H9 (cell line): ENCODE measurements around the gene BTRC. TPM values are rescaled to one million over a fixed set of nuclear protein-coding genes. Genes with fewer than 3 reads are reported as not detected.

ENCODE experiments used
- DNase-seq: peaks from one replicate; pipeline ENCODE4 v3.0.0-alpha.2; 2017
- H2AFZ ChIP-seq: one replicate; pipeline ENCODE4 v1.6.1; 2013; ENCODE audit warnings: mild to moderate bottlenecking, low read length, control low read depth, moderate library complexity
- H2AK5ac ChIP-seq: 2 replicates; pipeline ENCODE4 v1.6.1; 2013; ENCODE audit warnings: low read length, control low read depth, mixed read lengths; ENCODE audit not compliant: insufficient read length
- H2BK120ac ChIP-seq: one replicate; pipeline ENCODE4 v1.6.1; 2013; ENCODE audit warnings: low read depth, mild to moderate bottlenecking, low read length, control low read depth, inconsistent platforms; ENCODE audit not compliant: poor library complexity, severe bottlenecking
- H2BK12ac ChIP-seq: 2 replicates; pipeline ENCODE4 v1.6.1; 2013; ENCODE audit warnings: low read length, control low read depth, mixed read lengths, low read depth; ENCODE audit not compliant: insufficient read length
- H2BK15ac ChIP-seq: 2 replicates; pipeline ENCODE4 v1.6.1; 2013; ENCODE audit warnings: low read depth, low read length, control low read depth
- H2BK20ac ChIP-seq: one replicate; pipeline ENCODE4 v1.6.1; 2013; ENCODE audit warnings: low read depth, mild to moderate bottlenecking, low read length, control low read depth, inconsistent platforms; ENCODE audit not compliant: poor library complexity, severe bottlenecking
- H2BK5ac ChIP-seq: 2 replicates; pipeline ENCODE4 v1.6.1; 2013; ENCODE audit warnings: low read length, control low read depth, mixed read lengths; ENCODE audit not compliant: insufficient read length
- H3K14ac ChIP-seq: 2 replicates; pipeline ENCODE4 v1.6.1; 2013; ENCODE audit warnings: low read length, control low read depth; ENCODE audit not compliant: insufficient read depth
- H3K18ac ChIP-seq: 2 replicates; pipeline ENCODE4 v1.6.1; 2013; ENCODE audit warnings: low read depth, mild to moderate bottlenecking, mixed read lengths, low read length, control low read depth; ENCODE audit not compliant: insufficient read length
- H3K23ac ChIP-seq: 2 replicates; pipeline ENCODE4 v1.6.1; 2013; ENCODE audit warnings: low read length, control low read depth, mixed read lengths, low read depth; ENCODE audit not compliant: insufficient read length
- H3K23me2 ChIP-seq: 2 replicates; pipeline ENCODE4 v1.6.1; 2013; ENCODE audit warnings: low read depth, mild to moderate bottlenecking, mixed read lengths, low read length, control low read depth; ENCODE audit not compliant: insufficient read length, poor library complexity, severe bottlenecking
- H3K27ac ChIP-seq: 2 replicates; pipeline ENCODE4 v1.5.1; 2013; ENCODE audit warnings: low read length, control low read depth, mixed read lengths, low read depth; ENCODE audit not compliant: insufficient read length
- H3K27me3 ChIP-seq: 2 replicates; pipeline ENCODE4 v1.6.1; 2013; ENCODE audit warnings: low read length, control low read depth, inconsistent platforms; ENCODE audit not compliant: insufficient read depth
- H3K4ac ChIP-seq: 2 replicates; pipeline ENCODE4 v1.6.1; 2013; ENCODE audit warnings: low read depth, mild to moderate bottlenecking, control low read depth, inconsistent platforms, low read length, moderate library complexity
- H3K4me1 ChIP-seq: 2 replicates; pipeline ENCODE4 v1.6.1; 2013; ENCODE audit warnings: low read length, control low read depth, inconsistent platforms; ENCODE audit not compliant: insufficient read depth
- H3K4me2 ChIP-seq: 2 replicates; pipeline ENCODE4 v1.6.1; 2013; ENCODE audit warnings: low read length, control low read depth, mixed read lengths; ENCODE audit not compliant: insufficient read length, insufficient read depth
- H3K56ac ChIP-seq: 2 replicates; pipeline ENCODE4 v1.6.1; 2013; ENCODE audit warnings: low read depth, mild to moderate bottlenecking, mixed read lengths, low read length, control low read depth; ENCODE audit not compliant: insufficient read length
- H3K79me1 ChIP-seq: 2 replicates; pipeline ENCODE4 v1.6.1; 2013; ENCODE audit warnings: low read depth, mild to moderate bottlenecking, moderate library complexity, low read length, control low read depth, inconsistent platforms; ENCODE audit not compliant: insufficient read depth, poor library complexity, severe bottlenecking
- H3K79me2 ChIP-seq: 2 replicates; pipeline ENCODE4 v1.6.1; 2013; ENCODE audit warnings: low read length, control low read depth, inconsistent platforms; ENCODE audit not compliant: insufficient read depth
- H3K9ac ChIP-seq: 2 replicates; pipeline ENCODE4 v1.6.1; 2013; ENCODE audit warnings: low read length, control low read depth, mixed read lengths; ENCODE audit not compliant: insufficient read length; ENCODE audit errors: extremely low read depth
- H3K9me3 ChIP-seq: one replicate; pipeline ENCODE4 v1.6.1; 2013; ENCODE audit warnings: low read depth, low read length, inconsistent platforms; ENCODE audit not compliant: control insufficient read depth
- H3T11ph ChIP-seq: one replicate; pipeline ENCODE4 v1.6.1; 2013; ENCODE audit warnings: mild to moderate bottlenecking, low read length, control low read depth, inconsistent platforms
- H4K20me1 ChIP-seq: one replicate; pipeline ENCODE4 v1.6.1; 2013; ENCODE audit not compliant: control insufficient read depth, insufficient read length, insufficient read depth
- H4K5ac ChIP-seq: 2 replicates; pipeline ENCODE4 v1.6.1; 2013; ENCODE audit warnings: low read depth, mild to moderate bottlenecking, mixed read lengths, low read length, control low read depth; ENCODE audit not compliant: insufficient read length
- H4K8ac ChIP-seq: replicated peaks from 2 replicates; pipeline ENCODE4 v1.6.1; 2013; ENCODE audit warnings: low read length, control low read depth, mixed read lengths, low read depth; ENCODE audit not compliant: insufficient read length
- H4K91ac ChIP-seq: 2 replicates; pipeline ENCODE4 v1.6.1; 2013; ENCODE audit warnings: low read depth, mild to moderate bottlenecking, moderate library complexity, mixed read lengths, low read length, control low read depth; ENCODE audit not compliant: insufficient read length
- H3K27ac Mint-ChIP-seq, 3 experiments: 2 replicates in 2 of 3; 3 replicates in 1 of 3; pipeline ENCODE4 v1.8.0; 2020 to 2021; ENCODE audit warnings: mixed read lengths in 3 of 3, mild to moderate bottlenecking in 1 of 3, moderate library complexity in 1 of 3
- H3K27me3 Mint-ChIP-seq: 2 replicates; pipeline ENCODE4 v1.8.0; 2021; ENCODE audit warnings: low read depth, mild to moderate bottlenecking, moderate library complexity, mixed read lengths
- H3K36me3 Mint-ChIP-seq, 3 experiments: 2 replicates in 2 of 3; 3 replicates in 1 of 3; pipeline ENCODE4 v1.8.0; 2020 to 2021; ENCODE audit warnings: low read depth in 3 of 3, mixed read lengths in 3 of 3; ENCODE audit not compliant: insufficient read depth in 1 of 3
- H3K4me1 Mint-ChIP-seq, 2 experiments: 2 replicates each; pipeline ENCODE4 v1.8.0; 2020; ENCODE audit warnings: mixed read lengths in 2 of 2
- H3K4me3 Mint-ChIP-seq, 2 experiments: 2 replicates in 1 of 2; 3 replicates in 1 of 2; pipeline ENCODE4 v1.8.0; 2020 to 2021; ENCODE audit warnings: mild to moderate bottlenecking in 2 of 2, mixed read lengths in 2 of 2, moderate library complexity in 1 of 2
- H3K9me3 Mint-ChIP-seq, 2 experiments: 2 replicates in 1 of 2; 3 replicates in 1 of 2; pipeline ENCODE4 v1.8.0; 2020; ENCODE audit warnings: mild to moderate bottlenecking in 2 of 2, mixed read lengths in 2 of 2, moderate library complexity in 1 of 2
- CTCF ChIP-seq: fragments of 200-600 bp; sonication (generic); conservative IDR thresholded peaks from 3 replicates; pipeline ENCODE4 v1.8.0; 2021; ENCODE audit warnings: antibody characterized with exemption, mild to moderate bottlenecking
- WGBS: extraction: QIAGEN DNeasy Blood & Tissue Kit; methylation state at CpG from one replicate; pipeline ENCODE4 v1.1.7; 2013; ENCODE audit warnings: missing lambda C conversion rate, low lambda C conversion rate, mixed read lengths; ENCODE audit not compliant: insufficient read length; ENCODE audit errors: extremely low coverage; 5-methylcytosine and 5-hydroxymethylcytosine counted together
- total RNA-seq: library from RNA; stranded (reverse); gene quantifications from 2 replicates; pipeline ENCODE4 v1.2.1, GENCODE V29; 2021

Gene BTRC
- total RNA-seq, 1 experiment from 2014 or later: 24.2 TPM

- Histone ChIP-seq H4K8ac (no peak overlapping the region), H4K91ac (no peak overlapping the region), H2BK12ac (no peak overlapping the region), H4K5ac (no peak overlapping the region), H2BK5ac (no peak overlapping the region), H3K9ac (no peak overlapping the region), H3K9me3 (no peaks in the 10 kb centered on the region), H2BK15ac (no peak overlapping the region), H3K27me3 (no peaks in the 10 kb centered on the region), H3K4me2 (no peak overlapping the region), H3K23me2 (no peaks in the 10 kb centered on the region), H3K27ac (no peak overlapping the region), H2BK120ac (no peak overlapping the region), H3K79me2 (no peaks in the 10 kb centered on the region), H4K20me1 (no peaks in the 10 kb centered on the region), H3K4ac (no peak overlapping the region), H3K23ac (no peak overlapping the region), H2BK20ac (no peak overlapping the region), H3T11ph (no peak overlapping the region), H3K14ac (no peak overlapping the region), H3K4me1 (no peaks in the 10 kb centered on the region), H3K79me1 (no peaks in the 10 kb centered on the region), H2AFZ (no peak overlapping the region), H3K56ac (no peak overlapping the region), H3K18ac (no peak overlapping the region), H2AK5ac (no peak overlapping the region)
- no peak overlapping the region for H3K27ac Mint-ChIP-seq
- no peaks in the 10 kb centered on the region for H3K9me3 Mint-ChIP-seq
- peaks cover 2% of the 10 kb centered on the region for H3K27me3 Mint-ChIP-seq
- H3K4me3 Mint-ChIP-seq: no peak overlapping the region
- no peak for TF ChIP-seq CTCF
- no peak for DNase-seq
- H3K4me1 Mint-ChIP-seq: peaks cover 0 to 6% of the 10 kb centered on the region in 2 experiments; a peak in 2 of 4 replicates
- H3K36me3 Mint-ChIP-seq: no peaks in the 10 kb centered on the region
- WGBS: no CpG with 5 or more reads among the region's 4 CpGs
Measured at GRCh38 chr10:101337836-101338235, 16.1 kb upstream of the BTRC start.
